Liver (tissue), 3 donors: ENCODE results near the gene RASAL2.
"Not testable (repeated sequence)": the region's sequence is repeated elsewhere in the genome, so short reads cannot be mapped to it uniquely, and the experiment has no call there.

ENCODE experiments used
- EGR1 ChIP-seq, 2 donors: IDR thresholded peaks; 2 replicates each; pipeline ENCODE4 v1.6.1; 2016 to 2018; ENCODE audit warnings: antibody characterized with exemption in 2 of 2, low read depth in 2 of 2
- JUND ChIP-seq, 2 donors: IDR thresholded peaks; 2 replicates each; pipeline ENCODE4 v1.6.1; 2016; ENCODE audit warnings: antibody characterized with exemption in 2 of 2
- RAD21 ChIP-seq, 2 donors: IDR thresholded peaks; 2 replicates each; pipeline ENCODE4 v1.6.1; 2016; ENCODE audit warnings: antibody characterized with exemption in 2 of 2, mild to moderate bottlenecking in 2 of 2
- RXRA ChIP-seq, 2 donors: IDR thresholded peaks; 2 replicates each; pipeline ENCODE4 v1.6.1; 2017 to 2018; ENCODE audit warnings: antibody characterized with exemption in 2 of 2, mild to moderate bottlenecking in 1 of 2
- SP1 ChIP-seq: IDR thresholded peaks from 2 replicates; pipeline ENCODE4 v1.6.1; 2018; ENCODE audit warnings: antibody characterized with exemption, mild to moderate bottlenecking
- TAF1 ChIP-seq: conservative IDR thresholded peaks from 2 replicates; pipeline ENCODE4 v1.6.1; 2016; ENCODE audit warnings: antibody characterized with exemption, mild to moderate bottlenecking
- YY1 ChIP-seq: IDR thresholded peaks from 2 replicates; pipeline ENCODE4 v1.6.1; 2016; ENCODE audit warnings: antibody characterized with exemption, mild to moderate bottlenecking
- TF ChIP-seq, protein P1 (sequence below): IDR thresholded peaks from 2 replicates; pipeline ENCODE4 v1.6.1; 2016; ENCODE audit warnings: antibody characterized with exemption
- TF ChIP-seq, protein P2 (sequence below): fragments of 150-350 bp; IDR thresholded peaks from 2 replicates; pipeline ENCODE4 v1.5.1; 2017; ENCODE audit warnings: improper control_type of control experiment, low read depth, low read length; ENCODE audit not compliant: missing input control
- TF ChIP-seq, protein P3 (sequence below): IDR thresholded peaks from 2 replicates; pipeline ENCODE4 v1.6.1; 2016; ENCODE audit warnings: antibody characterized with exemption
- TF ChIP-seq, protein P4 (sequence below): IDR thresholded peaks from 2 replicates; pipeline ENCODE4 v1.6.1; 2016; ENCODE audit warnings: antibody characterized with exemption, mild to moderate bottlenecking
- donor health status: healthy.
- donor health status: healthy.

DNA sequence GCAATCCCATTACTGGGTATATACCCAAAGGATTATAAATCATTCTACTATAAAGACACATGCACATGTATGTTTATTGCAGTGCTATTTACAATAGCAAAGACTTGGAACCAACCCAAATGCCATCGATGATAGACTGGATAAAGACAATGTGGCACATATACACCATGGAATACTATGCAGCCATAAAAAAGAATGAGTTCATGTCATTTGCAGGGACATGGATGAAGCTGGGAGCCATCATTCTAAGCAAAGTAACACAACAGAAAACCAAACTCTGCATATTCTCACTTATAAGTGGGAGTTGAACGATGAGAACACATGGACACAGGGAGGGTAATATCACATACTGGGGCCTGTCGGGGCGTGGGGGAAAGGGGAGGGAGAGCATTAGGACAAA is 2.5 kb upstream of the RASAL2 start:
- TF ChIP-seq, protein P1, sequence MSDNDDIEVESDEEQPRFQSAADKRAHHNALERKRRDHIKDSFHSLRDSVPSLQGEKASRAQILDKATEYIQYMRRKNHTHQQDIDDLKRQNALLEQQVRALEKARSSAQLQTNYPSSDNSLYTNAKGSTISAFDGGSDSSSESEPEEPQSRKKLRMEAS, result not testable (repeated sequence)
- TF ChIP-seq, protein P2, sequence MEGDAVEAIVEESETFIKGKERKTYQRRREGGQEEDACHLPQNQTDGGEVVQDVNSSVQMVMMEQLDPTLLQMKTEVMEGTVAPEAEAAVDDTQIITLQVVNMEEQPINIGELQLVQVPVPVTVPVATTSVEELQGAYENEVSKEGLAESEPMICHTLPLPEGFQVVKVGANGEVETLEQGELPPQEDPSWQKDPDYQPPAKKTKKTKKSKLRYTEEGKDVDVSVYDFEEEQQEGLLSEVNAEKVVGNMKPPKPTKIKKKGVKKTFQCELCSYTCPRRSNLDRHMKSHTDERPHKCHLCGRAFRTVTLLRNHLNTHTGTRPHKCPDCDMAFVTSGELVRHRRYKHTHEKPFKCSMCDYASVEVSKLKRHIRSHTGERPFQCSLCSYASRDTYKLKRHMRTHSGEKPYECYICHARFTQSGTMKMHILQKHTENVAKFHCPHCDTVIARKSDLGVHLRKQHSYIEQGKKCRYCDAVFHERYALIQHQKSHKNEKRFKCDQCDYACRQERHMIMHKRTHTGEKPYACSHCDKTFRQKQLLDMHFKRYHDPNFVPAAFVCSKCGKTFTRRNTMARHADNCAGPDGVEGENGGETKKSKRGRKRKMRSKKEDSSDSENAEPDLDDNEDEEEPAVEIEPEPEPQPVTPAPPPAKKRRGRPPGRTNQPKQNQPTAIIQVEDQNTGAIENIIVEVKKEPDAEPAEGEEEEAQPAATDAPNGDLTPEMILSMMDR, result not testable (repeated sequence)
- not testable (repeated sequence) for TF ChIP-seq YY1; SP1; EGR1 (IDR thresholded peaks at IDR 0.05; ENCODE audit: low read depth in 2 of 2); RAD21 (IDR thresholded peaks at IDR 0.05); RXRA (IDR thresholded peaks at IDR 0.05); JUND (IDR thresholded peaks at IDR 0.05); TAF1
- TF ChIP-seq, protein P3, sequence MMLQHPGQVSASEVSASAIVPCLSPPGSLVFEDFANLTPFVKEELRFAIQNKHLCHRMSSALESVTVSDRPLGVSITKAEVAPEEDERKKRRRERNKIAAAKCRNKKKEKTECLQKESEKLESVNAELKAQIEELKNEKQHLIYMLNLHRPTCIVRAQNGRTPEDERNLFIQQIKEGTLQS, result not testable (repeated sequence)
- TF ChIP-seq, protein P4, sequence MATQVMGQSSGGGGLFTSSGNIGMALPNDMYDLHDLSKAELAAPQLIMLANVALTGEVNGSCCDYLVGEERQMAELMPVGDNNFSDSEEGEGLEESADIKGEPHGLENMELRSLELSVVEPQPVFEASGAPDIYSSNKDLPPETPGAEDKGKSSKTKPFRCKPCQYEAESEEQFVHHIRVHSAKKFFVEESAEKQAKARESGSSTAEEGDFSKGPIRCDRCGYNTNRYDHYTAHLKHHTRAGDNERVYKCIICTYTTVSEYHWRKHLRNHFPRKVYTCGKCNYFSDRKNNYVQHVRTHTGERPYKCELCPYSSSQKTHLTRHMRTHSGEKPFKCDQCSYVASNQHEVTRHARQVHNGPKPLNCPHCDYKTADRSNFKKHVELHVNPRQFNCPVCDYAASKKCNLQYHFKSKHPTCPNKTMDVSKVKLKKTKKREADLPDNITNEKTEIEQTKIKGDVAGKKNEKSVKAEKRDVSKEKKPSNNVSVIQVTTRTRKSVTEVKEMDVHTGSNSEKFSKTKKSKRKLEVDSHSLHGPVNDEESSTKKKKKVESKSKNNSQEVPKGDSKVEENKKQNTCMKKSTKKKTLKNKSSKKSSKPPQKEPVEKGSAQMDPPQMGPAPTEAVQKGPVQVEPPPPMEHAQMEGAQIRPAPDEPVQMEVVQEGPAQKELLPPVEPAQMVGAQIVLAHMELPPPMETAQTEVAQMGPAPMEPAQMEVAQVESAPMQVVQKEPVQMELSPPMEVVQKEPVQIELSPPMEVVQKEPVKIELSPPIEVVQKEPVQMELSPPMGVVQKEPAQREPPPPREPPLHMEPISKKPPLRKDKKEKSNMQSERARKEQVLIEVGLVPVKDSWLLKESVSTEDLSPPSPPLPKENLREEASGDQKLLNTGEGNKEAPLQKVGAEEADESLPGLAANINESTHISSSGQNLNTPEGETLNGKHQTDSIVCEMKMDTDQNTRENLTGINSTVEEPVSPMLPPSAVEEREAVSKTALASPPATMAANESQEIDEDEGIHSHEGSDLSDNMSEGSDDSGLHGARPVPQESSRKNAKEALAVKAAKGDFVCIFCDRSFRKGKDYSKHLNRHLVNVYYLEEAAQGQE, result not testable (repeated sequence)
